PC-3 (cell line): ENCODE results near the gene CFAP73. TPM values are rescaled to one million over a fixed set of nuclear protein-coding genes. Genes with fewer than 3 reads are reported as not detected.
A peak's percentile ranks its signal among the peaks of the same experiment; 100 is the strongest.

ENCODE experiments used
- ATAC-seq: fragments of 200-7000 bp; cut with Tn5 transposase; 2 replicates; pipeline ENCODE4 v1.9.1; 2020; ENCODE audit warnings: mild to moderate bottlenecking, moderate library complexity
- BruUV-seq: library from RNA; stranded (reverse); fragments of 400-500 nt; replicated peaks from 2 replicates; lab custom pipeline; 2021; lab: Mats Ljungman, UMichigan
- CTCF ChIA-PET: fragments of 300-600 bp; sonication (Branson Sonifier 250); formaldehyde crosslinking; loops from one replicate; lab custom pipeline; 2022; ENCODE audit warnings: antibody characterized with exemption; lab: Charles Lee
- POLR2A ChIA-PET: fragments of 300-600 bp; sonication (Branson Sonifier 250); formaldehyde crosslinking; loops from one replicate; lab custom pipeline; 2022; ENCODE audit warnings: antibody characterized with exemption; ENCODE audit not compliant: unreplicated experiment; lab: Charles Lee
- DNase-seq: peaks from one replicate; pipeline ENCODE4 v3.0.0-alpha.2; 2015
- H2AFZ ChIP-seq: fragments of 300-600 bp; sonication (generic); 2 replicates; pipeline ENCODE4 v1.6.0; 2016; ENCODE audit warnings: antibody characterized with exemption, low read length
- H3F3A ChIP-seq: fragments of 300-600 bp; sonication (generic); one replicate; pipeline ENCODE4 v1.6.0; 2017; ENCODE audit warnings: antibody characterized with exemption, low read length, control low read depth, mild to moderate bottlenecking; ENCODE audit not compliant: unreplicated experiment
- H3K27ac ChIP-seq: fragments of 300-600 bp; sonication (generic); 2 replicates; pipeline ENCODE4 v1.5.1; 2016; ENCODE audit warnings: mild to moderate bottlenecking, low read length
- H3K27me3 ChIP-seq: fragments of 300-600 bp; sonication (generic); 2 replicates; pipeline ENCODE4 v1.6.1; 2016; ENCODE audit warnings: low read length, mixed read lengths
- H3K36me3 ChIP-seq: fragments of 300-600 bp; sonication (generic); 2 replicates; pipeline ENCODE4 v1.6.1; 2016; ENCODE audit warnings: low read depth, mixed run types, low read length, mixed read lengths
- H3K4me1 ChIP-seq: fragments of 300-600 bp; sonication (generic); 2 replicates; pipeline ENCODE4 v1.5.1; 2016; ENCODE audit warnings: low read length; ENCODE audit not compliant: insufficient read depth
- H3K4me2 ChIP-seq: fragments of 300-600 bp; sonication (generic); 2 replicates; pipeline ENCODE4 v1.6.0; 2016; ENCODE audit warnings: low read length
- H3K4me3 ChIP-seq: fragments of 300-600 bp; sonication (generic); 2 replicates; pipeline ENCODE4 v1.5.1; 2016; ENCODE audit warnings: mild to moderate bottlenecking, low read length, mixed read lengths
- H3K79me2 ChIP-seq: fragments of 300-600 bp; sonication (generic); 2 replicates; pipeline ENCODE4 v1.6.1; 2017; ENCODE audit warnings: low read length, mixed read lengths
- H3K9ac ChIP-seq: fragments of 300-600 bp; sonication (generic); 2 replicates; pipeline ENCODE4 v1.6.0; 2016; ENCODE audit warnings: mild to moderate bottlenecking, low read length
- H3K9me2 ChIP-seq: fragments of 300-600 bp; sonication (generic); replicated peaks from 2 replicates; pipeline ENCODE4 v1.6.1; 2016; ENCODE audit warnings: mixed run types, low read length, mixed read lengths
- H3K9me3 ChIP-seq: fragments of 300-600 bp; sonication (generic); 2 replicates; pipeline ENCODE4 v1.6.1; 2016; ENCODE audit warnings: low read length, mixed read lengths
- H4K20me1 ChIP-seq: fragments of 300-600 bp; sonication (generic); 2 replicates; pipeline ENCODE4 v1.6.1; 2016; ENCODE audit warnings: low read length, mixed read lengths
- EZH2 ChIP-seq: fragments of 300-600 bp; sonication (generic); IDR thresholded peaks from one replicate; pipeline ENCODE4 v1.6.1; 2017; ENCODE audit warnings: antibody characterized with exemption, mild to moderate bottlenecking, low read length; ENCODE audit not compliant: unreplicated experiment
- EZH2phosphoT487 ChIP-seq: fragments of 300-600 bp; sonication (generic); IDR thresholded peaks from 2 replicates; pipeline ENCODE4 v1.6.1; 2018; ENCODE audit warnings: mild to moderate bottlenecking, antibody characterized with exemption, low read length, borderline replicate concordance
- intact Hi-C: fragments of 100-400 bp; cut with micrococcal nuclease; formaldehyde crosslinking; loops from 2 replicates; pipeline ENCODE4 v1.9.0; 2023
- total RNA-seq: library from RNA; depleted of rRNA; stranded (reverse); fragments of >200 nt; gene quantifications from 2 replicates; pipeline ENCODE4 v1.2.3, GENCODE V29; 2014
- TF ChIP-seq, protein P1 (sequence below): fragments of 300-600 bp; sonication (generic); conservative IDR thresholded peaks from 2 replicates; pipeline ENCODE4 v1.5.1; 2017; ENCODE audit warnings: antibody characterized with exemption, low read depth, mild to moderate bottlenecking, low read length

Gene CFAP73
- total RNA-seq, 1 experiment from 2014 or later, result not detected

DNA sequence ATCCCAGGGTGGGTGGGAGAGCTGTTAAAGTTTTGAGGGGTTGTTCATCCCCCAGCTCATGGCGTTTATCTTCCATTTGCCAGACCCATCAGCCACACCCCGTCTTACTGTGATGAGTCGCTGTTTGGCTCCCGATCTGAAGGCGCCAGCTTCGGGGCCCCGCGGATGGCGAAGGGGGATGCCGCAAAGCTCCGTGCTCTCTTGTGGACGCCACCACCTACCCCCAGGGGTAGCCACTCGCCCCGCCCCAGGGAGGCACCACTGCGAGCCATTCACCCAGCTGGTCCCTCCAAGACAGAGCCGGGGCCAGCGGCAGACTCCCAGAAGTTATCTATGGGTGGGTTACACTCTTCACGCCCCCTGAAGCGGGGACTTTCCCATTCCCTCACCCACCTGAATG is 41.7 kb downstream of the CFAP73 start:
- ATAC-seq, result no peak
- ChIA-PET POLR2A (no interaction called here), CTCF (no interaction called here)
- H3K4me1 ChIP-seq, result peaks cover 26% of the 10 kb centered on the region
- 0 out of 2 replicates have a peak, but pooled peaks cover 6% of the 10 kb centered on the region for H4K20me1 ChIP-seq
- H3K9me2 ChIP-seq, result no peaks in the 10 kb centered on the region
- no TSS peak for BruUV-seq
- H3K79me2 ChIP-seq, result peaks cover 21% of the 10 kb centered on the region
- intact Hi-C loops, result loop anchor here (5.0 kb wide), 1 partner anchor 231 kb away; the partner anchor contains the start of gene SDSL
- H3K9ac ChIP-seq, result no peak overlapping the region
- H3K27me3 ChIP-seq, result no peaks in the 10 kb centered on the region
- H3K4me3 ChIP-seq, result no peak overlapping the region
- H3K36me3 ChIP-seq, result peaks cover 17% of the 10 kb centered on the region
- no peaks in the 10 kb centered on the region for H3K9me3 ChIP-seq
- no peak overlapping the region for H3K27ac ChIP-seq
- no peak overlapping the region for H3K4me2 ChIP-seq
- H2AFZ ChIP-seq, result no peak overlapping the region
- TF ChIP-seq EZH2phosphoT487, result no peak
- TF ChIP-seq EZH2, result no peak
- TF ChIP-seq, protein P1, sequence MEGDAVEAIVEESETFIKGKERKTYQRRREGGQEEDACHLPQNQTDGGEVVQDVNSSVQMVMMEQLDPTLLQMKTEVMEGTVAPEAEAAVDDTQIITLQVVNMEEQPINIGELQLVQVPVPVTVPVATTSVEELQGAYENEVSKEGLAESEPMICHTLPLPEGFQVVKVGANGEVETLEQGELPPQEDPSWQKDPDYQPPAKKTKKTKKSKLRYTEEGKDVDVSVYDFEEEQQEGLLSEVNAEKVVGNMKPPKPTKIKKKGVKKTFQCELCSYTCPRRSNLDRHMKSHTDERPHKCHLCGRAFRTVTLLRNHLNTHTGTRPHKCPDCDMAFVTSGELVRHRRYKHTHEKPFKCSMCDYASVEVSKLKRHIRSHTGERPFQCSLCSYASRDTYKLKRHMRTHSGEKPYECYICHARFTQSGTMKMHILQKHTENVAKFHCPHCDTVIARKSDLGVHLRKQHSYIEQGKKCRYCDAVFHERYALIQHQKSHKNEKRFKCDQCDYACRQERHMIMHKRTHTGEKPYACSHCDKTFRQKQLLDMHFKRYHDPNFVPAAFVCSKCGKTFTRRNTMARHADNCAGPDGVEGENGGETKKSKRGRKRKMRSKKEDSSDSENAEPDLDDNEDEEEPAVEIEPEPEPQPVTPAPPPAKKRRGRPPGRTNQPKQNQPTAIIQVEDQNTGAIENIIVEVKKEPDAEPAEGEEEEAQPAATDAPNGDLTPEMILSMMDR, result no peak
- no peak for DNase-seq
- H3F3A ChIP-seq, result no peaks in the 10 kb centered on the region

DNA sequence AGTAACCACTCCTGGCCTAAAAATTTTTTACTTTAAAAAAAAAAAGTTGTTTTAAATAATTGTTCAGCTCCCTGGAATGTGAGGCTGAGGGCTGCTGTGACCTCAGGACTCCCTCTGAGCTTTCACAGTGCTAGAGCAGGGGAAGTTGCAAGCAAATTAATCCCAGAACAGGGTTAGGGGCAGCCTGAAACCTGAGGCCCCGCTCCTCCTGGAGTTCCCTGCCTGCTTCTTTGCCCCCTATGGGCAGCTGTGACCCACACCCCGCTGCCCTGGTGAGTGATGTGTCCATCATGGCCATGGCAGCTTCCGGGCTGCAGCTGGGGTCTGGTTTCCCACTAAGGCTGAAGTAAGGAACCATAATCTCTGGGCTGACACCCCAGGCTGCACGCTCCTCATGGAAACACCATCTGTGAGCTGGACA is 45.5 kb downstream of the CFAP73 start:
- H3K79me2 ChIP-seq, result no peaks in the 10 kb centered on the region
- H2AFZ ChIP-seq, result no peak overlapping the region
- POLR2A ChIA-PET, result interaction anchor here (0.8 kb wide), 1 partner anchor 9 kb away, joined by 23 read pairs; no protein-coding TSS in a partner anchor
- no peaks in the 10 kb centered on the region for H3F3A ChIP-seq
- H3K4me1 ChIP-seq, result peaks cover 14% of the 10 kb centered on the region
- intact Hi-C loops, result loop anchor here (5.0 kb wide), 4 partner anchors 102 to 227 kb away; partner anchors contain the start of genes PLBD2 and SDSL
- no peak overlapping the region for H3K4me2 ChIP-seq
- H3K4me3 ChIP-seq, result no peak overlapping the region
- H3K27ac ChIP-seq, result peak overlapping the region; percentile 74; the same call in 1 of the 2 replicates
- H3K9ac ChIP-seq, result no peak overlapping the region
- H3K9me3 ChIP-seq, result no peaks in the 10 kb centered on the region
- TF ChIP-seq EZH2, result no peak
- TF ChIP-seq, protein P1, result no peak
- no peak for TF ChIP-seq EZH2phosphoT487
- no peaks in the 10 kb centered on the region for H4K20me1 ChIP-seq
- no peak for DNase-seq
- no peaks in the 10 kb centered on the region for H3K9me2 ChIP-seq
- BruUV-seq, result no TSS peak
- ATAC-seq, result no peak
- CTCF ChIA-PET, result no interaction called here
- H3K27me3 ChIP-seq, result no peaks in the 10 kb centered on the region
- peaks cover 11% of the 10 kb centered on the region for H3K36me3 ChIP-seq

DNA sequence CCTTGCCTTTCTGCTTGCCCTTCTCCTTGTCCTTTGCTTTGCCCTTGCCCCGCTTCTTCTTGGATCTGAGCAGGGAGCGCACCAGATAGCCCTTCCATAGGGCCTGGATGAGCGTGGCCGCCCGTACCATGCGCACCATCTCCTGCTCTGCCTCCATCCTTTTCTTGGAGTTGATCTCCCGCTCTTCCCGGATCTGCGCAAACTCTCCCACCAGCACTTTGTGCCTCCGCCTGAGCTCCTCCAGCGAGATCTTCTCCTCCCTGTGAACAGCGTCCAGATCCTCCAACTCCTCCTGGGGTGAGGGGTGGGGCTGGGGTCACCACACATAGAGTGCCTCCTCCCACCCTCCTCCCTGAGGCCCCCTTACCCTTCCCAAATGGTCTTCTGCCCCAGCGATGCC is 46.1 kb downstream of the CFAP73 start:
- peaks cover 14% of the 10 kb centered on the region for H3K4me1 ChIP-seq
- TF ChIP-seq, protein P1, result no peak
- no peak for TF ChIP-seq EZH2phosphoT487
- TF ChIP-seq EZH2, result no peak
- ChIA-PET POLR2A (no interaction called here), CTCF (no interaction called here)
- no peaks in the 10 kb centered on the region for H3K9me2 ChIP-seq
- H3K4me3 ChIP-seq, result no peak overlapping the region
- intact Hi-C loops, result loop anchor here (5.0 kb wide), 3 partner anchors 102 to 162 kb away; partner anchors contain the start of gene PLBD2
- no peaks in the 10 kb centered on the region for H3K27me3 ChIP-seq
- no TSS peak for BruUV-seq
- H3K9me3 ChIP-seq, result no peaks in the 10 kb centered on the region
- no peak overlapping the region for H3K4me2 ChIP-seq
- no peak for ATAC-seq
- no peaks in the 10 kb centered on the region for H3K79me2 ChIP-seq
- H3K36me3 ChIP-seq, result peaks cover 11% of the 10 kb centered on the region
- no peaks in the 10 kb centered on the region for H3F3A ChIP-seq
- H3K9ac ChIP-seq, result no peak overlapping the region
- H4K20me1 ChIP-seq, result no peaks in the 10 kb centered on the region
- H2AFZ ChIP-seq, result no peak overlapping the region
- DNase-seq, result no peak
- H3K27ac ChIP-seq, result no peak overlapping the region
